ENCODE measurements around the gene SV2C.
A peak's percentile ranks its signal among the peaks of the same experiment; 100 is the strongest.
"Not testable (repeated sequence)": the region's sequence is repeated elsewhere in the genome, so short reads cannot be mapped to it uniquely, and the experiment has no call there.

The SV2C gene

DNA sequence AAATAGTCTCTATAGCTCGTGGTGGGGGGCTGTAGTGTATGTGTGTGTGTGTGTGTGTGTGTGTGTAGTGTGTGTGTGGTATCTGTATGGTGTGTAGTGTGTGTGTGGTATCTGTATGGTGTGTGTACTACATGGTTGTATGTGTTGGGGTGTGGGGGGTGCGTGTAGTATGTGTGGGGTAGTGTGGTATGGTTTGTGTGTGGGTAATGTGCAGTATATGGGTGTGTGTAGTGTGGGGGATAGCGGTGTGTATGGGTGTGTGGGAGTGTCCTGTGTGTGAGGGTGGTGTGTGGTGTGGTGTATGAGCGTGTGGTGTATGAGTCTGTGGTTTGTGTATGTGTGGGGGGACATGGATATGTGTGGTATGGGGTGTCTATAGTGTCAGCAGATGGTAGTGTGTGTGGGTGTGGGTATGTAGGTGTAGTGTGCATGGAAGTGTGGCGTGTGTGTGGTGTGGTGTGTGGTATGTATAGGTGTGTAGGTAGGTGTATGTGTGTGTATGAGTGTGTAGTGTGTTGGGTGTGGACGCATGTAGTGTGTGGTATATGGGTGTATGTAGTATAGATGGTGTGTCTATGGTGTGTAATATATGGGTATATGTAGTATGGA lies 174.1 kb downstream of the SV2C start:
- no peak for DNase-seq

DNA sequence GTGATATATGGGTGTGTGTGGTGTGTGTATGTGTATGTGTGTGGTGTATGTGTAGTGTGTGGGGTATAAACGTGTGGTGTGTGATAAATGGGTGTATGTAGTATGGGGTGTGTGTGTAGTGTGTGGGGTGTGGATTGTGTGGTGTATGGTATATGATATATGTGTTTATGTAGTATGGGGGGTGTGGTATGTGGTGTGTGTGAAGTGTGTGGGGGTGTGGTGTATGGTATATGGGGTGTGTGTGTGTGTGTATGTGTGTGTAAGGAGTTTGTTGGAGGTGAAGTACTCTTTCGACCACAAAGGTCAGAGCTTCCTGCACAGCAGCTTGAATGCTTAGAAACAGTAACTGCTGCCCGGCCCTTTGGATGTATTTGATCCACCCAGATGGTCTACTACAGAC lies 174.7 kb downstream of the SV2C start:
- no peak for DNase-seq

DNA sequence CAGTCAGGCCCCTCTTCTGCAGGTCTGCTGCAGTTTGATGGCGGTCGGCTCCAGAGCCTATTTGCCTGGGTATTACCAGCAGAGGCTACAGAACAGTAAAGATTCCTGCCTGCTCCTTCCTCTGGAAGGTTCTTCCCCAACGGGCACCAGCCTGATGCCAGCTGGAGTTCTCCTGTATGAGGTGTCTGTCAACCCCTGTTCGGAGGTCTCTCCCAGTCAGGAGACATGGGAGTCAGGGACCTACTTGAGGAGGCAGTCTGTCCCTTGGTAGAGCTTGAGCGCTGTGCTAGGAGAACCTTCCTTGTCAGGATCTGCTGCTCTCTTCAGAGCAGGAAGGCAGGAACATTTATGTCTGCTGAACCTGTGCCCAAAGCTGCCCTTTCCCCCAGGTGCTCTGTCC lies 181.5 kb downstream of the SV2C start:
- DNase-seq: no peak

DNA sequence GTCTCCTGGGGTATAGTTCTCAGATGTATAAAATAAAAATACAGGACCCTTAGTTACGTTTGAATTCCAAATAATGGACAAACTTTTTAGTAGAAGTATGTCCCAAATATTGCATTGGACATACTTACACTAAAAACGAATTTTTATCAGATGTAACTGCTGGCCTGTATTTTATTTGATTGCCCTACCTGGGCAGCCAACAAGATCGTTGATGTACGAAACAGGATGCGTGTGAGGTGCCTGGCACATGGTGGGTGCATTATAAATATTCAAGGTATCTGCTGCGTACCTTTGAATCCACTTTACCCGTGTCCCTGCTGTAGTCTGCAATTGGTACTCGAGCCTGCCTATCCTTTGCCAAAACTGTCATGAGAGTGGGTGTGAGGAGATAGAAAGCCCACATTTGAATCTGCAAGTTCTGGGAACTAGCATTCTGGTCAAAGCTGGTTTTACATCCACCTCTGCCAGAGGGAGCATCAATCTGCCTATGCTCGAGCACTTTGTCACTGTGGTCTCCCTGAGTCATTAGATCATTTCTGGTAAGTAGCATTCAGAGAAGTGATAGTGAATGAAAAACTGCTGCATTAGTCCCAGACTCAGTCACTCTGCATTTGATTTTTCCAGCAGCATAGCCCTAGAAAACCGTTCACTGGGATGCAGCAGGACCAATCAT lies 186.2 kb downstream of the SV2C start:
- peak; percentile 65 for DNase-seq

DNA sequence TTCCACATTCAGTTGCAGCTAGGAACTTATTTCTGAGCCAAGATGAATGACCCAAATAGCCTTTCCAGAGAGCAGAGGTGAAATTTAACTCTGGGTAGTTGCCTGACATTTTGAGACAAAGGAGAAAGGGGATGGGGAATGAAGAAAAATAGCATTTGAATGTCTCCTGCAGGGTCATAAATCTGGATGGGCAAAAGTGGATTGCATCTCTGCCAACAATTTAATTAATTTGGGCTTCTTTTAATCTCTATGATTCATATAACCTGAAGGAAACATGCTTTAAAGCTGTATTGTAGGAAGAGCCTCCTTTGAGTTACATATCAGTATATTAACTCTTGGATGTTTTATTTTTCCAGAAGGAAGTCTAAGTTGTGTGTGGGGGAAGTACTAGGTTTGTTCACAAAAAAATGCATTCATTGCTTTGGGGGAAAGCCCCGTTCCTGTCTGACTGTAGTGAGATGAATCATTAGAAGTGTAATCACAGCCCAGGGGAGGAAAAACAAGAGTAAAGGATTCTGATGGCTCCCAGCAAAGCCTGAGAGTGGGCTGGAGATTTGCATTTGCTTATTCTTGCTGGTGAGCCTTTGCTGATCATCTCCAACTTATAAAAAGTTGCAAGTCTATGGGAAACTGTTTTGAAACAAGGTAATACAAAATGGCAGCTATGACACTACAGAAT lies 186.9 kb downstream of the SV2C start:
- DNase-seq: peak; percentile 60

DNA sequence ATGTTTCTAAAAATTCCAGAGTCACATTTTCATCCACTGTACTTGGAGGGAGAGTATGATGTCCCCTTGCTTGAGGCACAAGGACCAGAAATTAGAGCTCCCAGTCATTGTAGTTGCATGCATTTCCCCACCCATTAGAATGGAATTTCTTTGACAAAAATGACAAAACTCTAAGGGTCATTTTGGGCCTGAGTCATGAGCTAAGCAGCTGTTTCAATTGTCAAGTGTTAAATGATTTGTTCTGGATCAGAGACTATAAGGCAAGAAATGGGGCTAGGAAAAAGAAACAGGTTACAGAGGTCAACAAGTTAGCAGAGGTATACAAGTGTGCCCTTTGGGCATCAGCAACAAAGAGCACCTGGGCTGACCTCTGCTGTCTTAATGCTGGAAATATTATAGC lies 188.7 kb downstream of the SV2C start:
- no peak for DNase-seq

DNA sequence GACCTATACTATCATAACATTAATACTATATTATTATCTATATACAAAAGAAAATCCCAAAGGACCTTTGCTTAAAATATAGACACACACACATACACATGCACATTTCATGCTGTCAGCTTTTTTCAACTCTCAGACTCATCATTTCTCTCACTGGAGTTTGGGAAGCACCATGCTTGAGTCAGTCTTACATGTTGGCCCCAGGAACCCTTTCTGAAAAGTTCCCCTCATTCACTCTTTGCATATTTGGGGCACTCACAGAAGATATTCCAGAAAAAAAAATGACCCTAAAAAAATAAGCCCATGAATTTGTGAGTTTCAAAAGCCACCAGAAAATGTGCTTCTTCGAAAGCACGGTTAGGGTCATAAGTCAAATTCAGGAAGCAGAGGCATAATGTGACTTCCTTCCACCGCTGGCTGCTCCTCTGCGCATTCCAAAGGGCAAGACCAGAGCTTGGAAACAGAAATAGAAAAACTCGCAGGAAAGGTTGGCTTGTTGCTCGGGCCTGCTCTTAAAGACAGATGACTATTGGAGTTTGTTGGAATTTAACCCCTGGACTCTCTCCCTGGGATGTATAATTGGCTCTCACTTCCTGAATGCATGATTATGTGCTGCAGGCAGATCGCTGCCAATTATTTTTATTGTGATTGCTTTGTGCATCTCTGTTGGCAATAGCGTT lies 190.2 kb downstream of the SV2C start:
- DNase-seq: no peak

DNA sequence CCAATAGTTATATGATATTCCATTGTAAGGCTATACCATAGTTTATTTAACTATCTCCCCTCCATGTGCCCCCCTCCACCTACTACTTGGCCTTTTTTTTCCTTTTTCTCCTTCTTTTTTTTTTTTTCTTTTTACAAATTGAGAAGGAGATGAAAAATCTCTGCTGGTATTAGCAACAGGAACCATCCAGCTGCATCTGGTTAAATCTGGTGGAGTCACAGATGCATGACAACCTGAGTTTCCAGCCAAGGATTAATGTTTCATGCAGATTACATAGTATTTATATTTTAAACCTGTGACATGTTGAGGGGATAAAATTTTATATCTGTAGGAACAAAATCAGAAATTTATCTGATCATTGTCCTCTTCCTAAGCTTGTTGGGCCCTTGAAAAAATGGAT lies 191.4 kb downstream of the SV2C start:
- no peak for DNase-seq

DNA sequence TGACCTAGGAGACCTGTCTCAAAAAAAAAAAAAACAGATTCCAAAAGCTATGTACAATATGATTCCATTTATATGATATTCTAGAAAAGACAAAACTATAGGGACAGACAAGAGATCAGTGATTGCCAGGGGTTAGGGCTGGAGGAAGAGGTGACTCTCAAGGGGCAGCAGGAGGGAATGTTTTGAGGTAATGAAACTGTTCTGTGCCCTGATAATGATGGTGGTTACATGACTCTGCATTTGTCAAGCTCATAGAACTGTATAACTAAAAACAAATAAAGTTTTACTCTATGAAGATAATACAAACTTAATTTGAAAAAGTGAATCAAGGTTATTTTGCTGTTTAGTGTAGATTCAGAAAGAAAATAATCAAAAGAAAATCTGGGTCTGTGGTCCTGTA lies 194.6 kb downstream of the SV2C start:
- DNase-seq: no peak

DNA sequence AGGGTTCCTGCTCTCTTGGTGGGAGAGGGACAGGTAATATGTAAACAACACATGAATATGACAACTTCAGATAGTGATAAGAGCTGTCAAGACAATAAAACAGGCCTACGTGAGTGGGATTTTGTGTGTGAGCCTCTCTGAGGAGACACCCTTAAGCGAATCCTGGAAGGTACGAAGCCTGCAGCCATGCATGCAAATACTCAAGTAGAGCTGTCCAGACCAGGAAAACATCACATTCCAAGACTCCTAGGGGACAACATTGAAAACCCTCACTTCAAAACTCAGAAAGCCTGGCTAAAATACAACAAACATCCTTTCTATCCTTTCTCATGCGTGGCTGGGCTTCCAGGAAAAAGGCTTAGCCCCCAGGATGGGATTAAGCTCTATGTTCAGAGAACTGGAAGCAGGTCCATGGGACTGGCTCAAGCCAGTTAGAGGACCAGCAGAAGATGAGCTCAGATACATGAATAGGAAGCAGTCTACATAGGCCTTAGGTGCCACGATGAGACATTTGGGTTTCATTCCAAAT lies 195.1 kb downstream of the SV2C start:
- DNase-seq: no peak

DNA sequence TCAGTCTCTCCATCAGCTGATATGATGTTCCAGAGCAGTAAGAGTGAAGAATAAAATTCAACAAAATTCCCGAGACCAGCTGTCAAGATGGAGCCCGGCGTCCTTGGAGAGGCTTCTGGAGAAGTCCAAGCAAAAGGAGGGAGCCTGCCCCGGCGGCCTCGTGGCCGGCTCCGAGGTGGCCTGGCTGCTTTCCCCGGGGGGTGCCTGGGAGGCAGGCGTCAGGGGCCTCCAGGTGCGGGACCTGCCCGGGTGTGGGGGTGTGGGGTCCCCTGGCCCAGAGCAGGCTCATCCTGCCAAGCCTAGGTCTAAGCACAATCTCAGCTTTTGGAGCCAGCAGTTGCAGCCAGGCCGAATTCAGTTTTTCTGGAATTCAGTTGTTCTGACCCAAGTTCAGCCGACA lies 197.3 kb downstream of the SV2C start:
- no peak for DNase-seq

DNA sequence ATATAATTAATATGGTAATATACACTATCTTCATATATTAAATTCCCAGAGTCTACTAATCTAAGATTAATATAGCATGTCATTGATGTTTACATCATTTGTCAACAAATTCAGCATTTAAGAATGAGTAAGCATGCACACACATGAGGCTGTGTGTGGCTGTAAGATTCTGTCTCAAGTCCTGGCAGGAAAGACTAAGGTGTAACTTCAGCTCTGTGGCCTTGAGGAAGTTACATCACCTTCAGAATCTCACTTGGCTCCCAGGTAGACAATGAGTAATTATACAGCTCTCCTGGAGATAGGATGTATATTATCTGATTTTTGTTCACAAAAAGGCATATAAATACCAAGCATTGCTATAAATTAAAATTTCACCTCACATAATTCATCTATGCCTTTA lies 200.5 kb downstream of the SV2C start:
- no peak for DNase-seq

DNA sequence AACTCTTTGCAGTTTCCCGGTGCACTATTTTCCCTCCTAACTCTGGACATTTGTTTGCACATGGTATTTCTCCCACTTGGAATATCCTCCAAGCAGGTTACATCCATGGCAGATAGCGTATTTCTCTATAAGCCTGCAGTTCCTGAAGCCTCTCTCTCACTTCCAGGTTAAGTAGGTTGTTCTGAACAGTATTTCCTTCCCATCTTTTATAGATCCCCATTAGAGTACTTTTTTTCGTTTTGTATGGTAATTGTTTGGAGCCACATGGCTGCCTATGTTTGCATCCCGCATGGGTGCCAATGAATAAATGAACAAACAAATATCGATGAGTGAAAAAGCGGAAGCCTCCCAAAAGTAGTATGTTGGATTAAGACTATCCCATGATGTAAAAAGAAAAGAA lies 206.5 kb downstream of the SV2C start:
- DNase-seq: no peak

DNA sequence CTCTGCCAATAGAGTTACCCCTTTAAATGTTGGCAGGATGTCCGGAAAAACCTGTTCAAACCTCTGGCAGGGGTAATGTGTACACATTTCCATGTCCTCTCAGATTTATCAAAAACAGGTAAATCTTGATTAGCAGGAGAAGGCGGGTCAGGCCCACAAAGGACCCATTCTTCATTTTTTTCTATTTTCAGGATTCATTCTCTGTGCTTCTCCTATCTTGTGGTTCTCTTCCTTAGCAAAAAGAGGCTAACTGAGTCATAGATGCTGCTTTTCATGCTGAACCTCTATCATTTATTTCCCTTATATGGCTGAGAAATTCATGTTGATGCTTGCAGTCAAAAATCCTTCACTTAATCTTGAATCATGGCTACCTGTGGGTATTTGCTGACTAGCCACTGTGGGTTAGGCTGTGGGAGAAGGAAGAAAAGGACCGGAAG lies 207.2 kb downstream of the SV2C start:
- no peak for DNase-seq

DNA sequence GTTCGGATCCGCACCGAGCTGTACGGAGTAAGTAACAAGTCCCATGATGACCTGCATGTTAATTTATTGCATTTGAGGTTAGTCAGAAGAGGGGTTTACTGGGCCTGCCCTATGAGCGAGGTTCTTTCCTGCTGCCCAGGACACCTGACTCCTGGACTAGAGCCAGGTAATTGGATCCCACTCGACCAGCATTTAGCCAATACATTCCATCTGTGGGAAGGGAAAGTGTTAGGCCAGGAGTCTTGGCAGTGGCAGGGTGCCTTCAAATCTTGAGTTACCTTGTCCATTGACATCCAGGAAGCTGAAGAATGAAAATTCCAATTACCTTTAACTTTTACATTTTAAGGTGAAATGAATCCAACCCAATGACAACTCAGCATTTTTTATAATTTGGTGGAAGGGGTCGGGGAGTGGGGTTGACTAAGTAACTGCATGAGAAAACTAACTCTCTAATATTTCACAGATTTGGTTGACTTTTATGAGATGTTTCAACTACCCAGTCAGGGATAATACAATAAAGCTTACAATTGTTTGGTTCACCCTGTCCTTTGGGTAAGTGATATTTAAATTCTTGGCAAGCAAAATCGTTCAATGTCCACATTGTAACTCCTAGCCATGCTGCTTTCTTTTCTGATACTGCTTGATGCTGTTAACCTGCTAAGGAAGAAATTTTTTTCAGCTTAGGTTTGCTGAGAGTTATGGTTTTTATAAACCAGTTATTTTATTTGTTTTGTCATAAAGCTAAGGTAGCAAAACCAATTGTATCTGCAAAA lies 208.3 kb downstream of the SV2C start:
- no peak for DNase-seq

DNA sequence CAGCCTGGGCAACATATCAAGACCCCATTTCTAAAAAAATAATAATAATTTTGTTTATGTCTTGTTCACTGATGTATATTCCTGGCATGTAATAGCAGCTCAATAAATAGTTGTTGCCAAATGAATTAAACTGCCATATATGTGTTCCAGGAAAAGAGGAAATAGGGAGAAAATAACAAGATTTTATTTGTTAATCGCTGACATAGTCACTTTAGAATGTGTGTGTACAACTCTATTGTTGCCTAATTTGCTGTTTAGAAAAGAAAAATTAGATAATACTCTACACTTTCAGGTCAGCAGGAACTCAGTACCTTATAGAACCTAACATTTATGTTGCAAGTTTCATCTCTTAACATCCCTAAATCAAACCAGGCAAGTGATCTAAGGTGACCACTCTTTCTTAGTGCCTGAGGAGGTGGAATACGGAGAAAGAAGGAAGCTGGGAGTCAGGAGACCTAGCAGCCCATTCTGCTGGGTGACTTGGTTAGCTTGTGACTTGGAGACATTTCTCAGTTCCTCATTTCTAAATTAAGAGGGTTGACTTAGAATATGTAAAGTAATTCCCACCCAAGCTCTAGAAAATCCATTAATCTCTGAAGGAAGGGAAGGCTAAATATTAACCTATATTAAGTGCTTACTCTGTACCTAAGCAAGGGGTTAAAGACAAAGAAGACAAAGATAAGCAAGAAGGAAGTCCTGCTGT lies 209.6 kb downstream of the SV2C start:
- no peak for DNase-seq

DNA sequence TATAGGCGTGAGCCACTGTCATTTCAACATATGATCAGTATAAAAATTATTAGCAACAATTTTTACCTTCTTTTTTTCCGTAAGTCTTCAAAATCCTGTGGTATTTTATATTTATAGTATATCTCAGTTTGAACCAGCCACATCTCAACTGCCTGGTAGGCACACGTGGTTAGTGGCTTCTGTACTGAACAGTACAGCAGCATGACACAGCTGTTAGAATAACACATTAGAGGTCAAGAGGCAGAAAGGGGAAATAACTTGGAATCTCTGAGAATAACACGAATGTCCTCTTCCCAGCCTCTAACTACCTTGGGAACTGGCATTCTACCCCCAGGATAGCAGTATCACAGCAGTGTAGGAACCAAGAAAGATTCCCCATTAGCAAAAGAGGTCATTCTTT lies 211.4 kb downstream of the SV2C start:
- no peak for DNase-seq

DNA sequence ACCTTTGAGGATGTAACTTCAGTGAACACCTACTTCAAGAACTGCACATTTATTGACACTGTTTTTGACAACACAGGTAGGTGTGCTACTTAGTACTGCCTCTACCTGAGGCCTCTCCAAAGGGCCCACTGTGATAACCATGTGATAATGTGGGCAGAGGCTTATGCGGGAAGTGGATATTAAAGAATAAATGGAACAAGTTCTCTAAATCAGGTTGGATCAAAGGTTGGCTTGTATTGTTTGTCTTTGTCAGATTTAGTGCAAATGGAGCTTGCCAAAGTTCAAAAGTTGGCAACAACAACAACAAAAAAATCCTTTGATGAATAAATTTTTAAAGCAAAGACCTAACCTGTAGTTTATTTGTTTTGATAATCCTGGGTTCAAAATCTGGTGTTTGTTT lies 215.7 kb downstream of the SV2C start:
- DNase-seq: no peak

DNA sequence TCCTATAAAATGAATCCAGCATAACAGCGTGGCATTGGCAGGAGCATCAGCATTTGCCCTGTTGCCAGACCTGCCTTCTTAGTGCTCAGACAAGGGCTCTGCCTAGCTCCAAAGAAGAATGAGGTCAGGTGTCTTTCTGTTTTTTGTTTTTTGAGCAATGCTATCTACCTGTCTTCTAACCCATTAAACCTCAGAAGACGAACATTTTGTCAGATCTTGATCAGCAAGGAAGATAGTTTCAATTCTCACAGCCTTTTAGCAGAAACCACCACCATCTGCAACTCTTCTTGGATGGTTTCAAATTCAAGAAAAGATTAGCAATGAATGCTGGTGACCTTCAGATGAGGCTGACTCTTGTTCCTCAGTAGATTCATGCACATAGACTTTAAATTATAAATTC lies 216.4 kb downstream of the SV2C start:
- no peak for DNase-seq

DNA sequence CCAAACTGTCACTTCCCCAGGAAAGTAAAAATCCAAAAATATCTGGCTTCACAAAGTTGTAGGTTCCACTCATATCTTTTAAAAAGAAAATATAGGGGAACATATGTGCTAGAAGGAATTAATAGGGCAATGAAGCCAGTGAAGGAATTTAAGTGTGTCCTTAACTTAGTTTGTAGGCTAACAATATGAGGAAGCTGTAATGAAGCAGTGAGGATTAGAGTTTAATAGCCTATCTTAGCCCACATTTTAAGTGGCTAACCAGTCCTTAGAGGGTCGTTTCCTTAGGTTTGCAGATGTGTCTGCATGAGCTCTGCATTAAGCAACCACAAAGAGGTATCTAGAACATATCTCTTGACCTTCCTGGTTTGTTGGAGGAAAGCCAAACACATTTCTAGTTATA lies 218.7 kb downstream of the SV2C start:
- DNase-seq: not testable (repeated sequence)

DNA sequence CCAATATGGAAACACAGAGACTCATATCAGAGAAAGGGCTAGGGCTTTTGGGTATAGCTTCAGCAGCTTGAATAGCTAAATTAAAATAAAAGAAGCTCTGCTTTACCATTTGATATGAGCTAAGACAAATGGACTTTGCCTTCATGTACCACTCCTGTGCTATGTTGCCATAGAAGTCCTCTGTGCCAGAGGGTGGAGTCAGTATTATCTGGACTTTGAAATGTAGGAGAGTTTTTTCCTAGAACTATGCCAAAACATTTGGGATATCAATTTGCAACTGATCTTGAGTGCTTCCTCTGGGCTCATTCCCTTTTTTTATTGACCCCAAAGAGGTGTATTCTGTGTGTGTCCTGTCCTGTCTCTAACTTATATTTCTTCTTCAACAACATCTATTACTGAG lies 219.5 kb downstream of the SV2C start:
- not testable (repeated sequence) for DNase-seq

DNA sequence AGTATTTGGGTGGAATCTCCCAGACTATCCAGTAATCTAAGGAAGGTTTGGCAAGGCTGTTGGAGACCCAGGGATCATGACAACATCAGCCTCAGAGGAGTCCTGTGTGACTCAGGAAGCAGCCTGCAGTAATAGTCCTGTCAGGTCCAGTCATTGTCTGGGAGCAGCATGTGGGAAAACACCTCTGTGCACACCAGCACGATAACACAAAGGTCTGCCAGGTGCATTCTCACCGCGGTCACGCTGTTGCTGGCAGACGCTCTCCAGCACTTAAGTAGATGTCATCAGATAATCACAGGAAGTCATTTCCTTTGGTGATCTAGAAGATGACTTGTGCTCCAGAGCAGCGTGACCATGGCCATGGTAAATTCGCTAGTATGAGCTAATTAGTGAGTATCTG lies 220.7 kb downstream of the SV2C start:
- DNase-seq: peak; percentile 42
